ENCODE results near the gene KRTAP10-11.

- no peak for TF ChIP-seq POLR2A (IDR thresholded peaks at IDR 0.05)
- TF ChIP-seq CTCF (IDR thresholded peaks at IDR 0.05): no peak
Observed at GRCh38 chr21:44602463-44602850, 43.8 kb upstream of the KRTAP10-11 start.
